Panc1 (cell line): Measurements from ENCODE around the gene DBNDD2.

ENCODE experiments used
- POLR2AphosphoS5 ChIP-seq: IDR thresholded peaks from 2 replicates; pipeline ENCODE4 v1.6.1; 2012; ENCODE audit warnings: mild to moderate bottlenecking, low read depth, low read length, moderate library complexity
- SIN3A ChIP-seq: IDR thresholded peaks from 2 replicates; pipeline ENCODE4 v1.6.1; 2012; ENCODE audit warnings: low read depth, mild to moderate bottlenecking, low read length, moderate library complexity, borderline replicate concordance; ENCODE audit not compliant: insufficient read depth
- TCF7L2 ChIP-seq: IDR thresholded peaks from 2 replicates; pipeline ENCODE4 v1.6.1; 2011; ENCODE audit warnings: mild to moderate bottlenecking, low read depth, low read length, inconsistent platforms
- TF ChIP-seq, protein P1 (sequence below): fragments of 450-650 bp; IDR thresholded peaks from 2 replicates; pipeline ENCODE4 v1.5.1; 2017; ENCODE audit warnings: mild to moderate bottlenecking
- TF ChIP-seq, protein P2 (sequence below), 2 experiments: IDR thresholded peaks; 2 replicates each; pipeline ENCODE4 v1.6.1; 2011 to 2012; ENCODE audit warnings: low read depth in 2 of 2, control low read depth in 1 of 2, low read length in 1 of 2, mild to moderate bottlenecking in 1 of 2, moderate library complexity in 1 of 2; ENCODE audit not compliant: insufficient read depth in 1 of 2

DNA sequence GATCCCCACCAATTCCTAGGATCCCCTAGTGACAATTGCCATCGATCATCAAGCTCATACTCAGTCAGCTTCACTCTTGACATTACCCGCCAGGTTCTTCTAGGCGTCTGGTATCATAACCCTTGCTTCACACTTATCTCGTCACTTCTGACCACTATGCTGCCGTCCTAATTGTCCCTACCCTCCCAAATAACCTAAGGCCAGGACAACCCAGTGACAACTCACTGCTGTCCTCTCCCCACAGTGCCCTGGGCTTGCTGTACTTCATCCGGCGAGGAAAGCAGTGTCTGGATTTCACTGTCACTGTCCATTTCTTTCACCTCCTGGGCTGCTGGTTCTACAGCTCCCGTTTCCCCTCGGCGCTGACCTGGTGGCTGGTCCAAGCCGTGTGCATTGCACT, 41.5 kb upstream of the DBNDD2 start:
- TF ChIP-seq, protein P1, sequence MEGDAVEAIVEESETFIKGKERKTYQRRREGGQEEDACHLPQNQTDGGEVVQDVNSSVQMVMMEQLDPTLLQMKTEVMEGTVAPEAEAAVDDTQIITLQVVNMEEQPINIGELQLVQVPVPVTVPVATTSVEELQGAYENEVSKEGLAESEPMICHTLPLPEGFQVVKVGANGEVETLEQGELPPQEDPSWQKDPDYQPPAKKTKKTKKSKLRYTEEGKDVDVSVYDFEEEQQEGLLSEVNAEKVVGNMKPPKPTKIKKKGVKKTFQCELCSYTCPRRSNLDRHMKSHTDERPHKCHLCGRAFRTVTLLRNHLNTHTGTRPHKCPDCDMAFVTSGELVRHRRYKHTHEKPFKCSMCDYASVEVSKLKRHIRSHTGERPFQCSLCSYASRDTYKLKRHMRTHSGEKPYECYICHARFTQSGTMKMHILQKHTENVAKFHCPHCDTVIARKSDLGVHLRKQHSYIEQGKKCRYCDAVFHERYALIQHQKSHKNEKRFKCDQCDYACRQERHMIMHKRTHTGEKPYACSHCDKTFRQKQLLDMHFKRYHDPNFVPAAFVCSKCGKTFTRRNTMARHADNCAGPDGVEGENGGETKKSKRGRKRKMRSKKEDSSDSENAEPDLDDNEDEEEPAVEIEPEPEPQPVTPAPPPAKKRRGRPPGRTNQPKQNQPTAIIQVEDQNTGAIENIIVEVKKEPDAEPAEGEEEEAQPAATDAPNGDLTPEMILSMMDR: no peak
- TF ChIP-seq POLR2AphosphoS5: no peak
- TF ChIP-seq SIN3A: no peak
- TF ChIP-seq, protein P2, sequence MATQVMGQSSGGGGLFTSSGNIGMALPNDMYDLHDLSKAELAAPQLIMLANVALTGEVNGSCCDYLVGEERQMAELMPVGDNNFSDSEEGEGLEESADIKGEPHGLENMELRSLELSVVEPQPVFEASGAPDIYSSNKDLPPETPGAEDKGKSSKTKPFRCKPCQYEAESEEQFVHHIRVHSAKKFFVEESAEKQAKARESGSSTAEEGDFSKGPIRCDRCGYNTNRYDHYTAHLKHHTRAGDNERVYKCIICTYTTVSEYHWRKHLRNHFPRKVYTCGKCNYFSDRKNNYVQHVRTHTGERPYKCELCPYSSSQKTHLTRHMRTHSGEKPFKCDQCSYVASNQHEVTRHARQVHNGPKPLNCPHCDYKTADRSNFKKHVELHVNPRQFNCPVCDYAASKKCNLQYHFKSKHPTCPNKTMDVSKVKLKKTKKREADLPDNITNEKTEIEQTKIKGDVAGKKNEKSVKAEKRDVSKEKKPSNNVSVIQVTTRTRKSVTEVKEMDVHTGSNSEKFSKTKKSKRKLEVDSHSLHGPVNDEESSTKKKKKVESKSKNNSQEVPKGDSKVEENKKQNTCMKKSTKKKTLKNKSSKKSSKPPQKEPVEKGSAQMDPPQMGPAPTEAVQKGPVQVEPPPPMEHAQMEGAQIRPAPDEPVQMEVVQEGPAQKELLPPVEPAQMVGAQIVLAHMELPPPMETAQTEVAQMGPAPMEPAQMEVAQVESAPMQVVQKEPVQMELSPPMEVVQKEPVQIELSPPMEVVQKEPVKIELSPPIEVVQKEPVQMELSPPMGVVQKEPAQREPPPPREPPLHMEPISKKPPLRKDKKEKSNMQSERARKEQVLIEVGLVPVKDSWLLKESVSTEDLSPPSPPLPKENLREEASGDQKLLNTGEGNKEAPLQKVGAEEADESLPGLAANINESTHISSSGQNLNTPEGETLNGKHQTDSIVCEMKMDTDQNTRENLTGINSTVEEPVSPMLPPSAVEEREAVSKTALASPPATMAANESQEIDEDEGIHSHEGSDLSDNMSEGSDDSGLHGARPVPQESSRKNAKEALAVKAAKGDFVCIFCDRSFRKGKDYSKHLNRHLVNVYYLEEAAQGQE (IDR thresholded peaks at IDR 0.05; ENCODE audit: insufficient read depth in 1 of 2, low read depth in 2 of 2, low read length in 1 of 2): no peak
- TF ChIP-seq TCF7L2: no peak
